Stimulated activated CD8-positive, alpha-beta memory T cell treated with anti-CD3 and anti-CD28 coated beads, Interleukin-15, amount 100 ng/mL, for 4 hours (primary cell): ENCODE measurements around the gene RGS7BP.

Experiments used
- DNase-seq, 2 donors: peaks; one replicate each; pipeline ENCODE4 v3.0.0-alpha.2; 2020; ENCODE audit warnings: low read depth in 2 of 2

The RGS7BP gene

GRCh38 chr5:64505769-64506566 lies at the start of gene RGS7BP:
RGS7BP (plus strand) TSS chr5:64506015; CDS start chr5:64506625, 610 bp downstream.
- DNase-seq = no peak

GRCh38 chr5:64457846-64458245 lies 48.0 kb upstream of the RGS7BP start:
- DNase-seq = no peak

GRCh38 chr5:64458948-64459347 lies 46.9 kb upstream of the RGS7BP start:
- DNase-seq = no peak

GRCh38 chr5:64462391-64462790 lies 43.4 kb upstream of the RGS7BP start:
- no peak for DNase-seq

- DNase-seq = no peak
Observed at GRCh38 chr5:64486163-64486562, 19.7 kb upstream of the RGS7BP start.

GRCh38 chr5:64487283-64487682 lies 18.5 kb upstream of the RGS7BP start:
- no peak for DNase-seq

- no peak for DNase-seq
Observed at GRCh38 chr5:64489857-64490256, 16.0 kb upstream of the RGS7BP start.

- no peak for DNase-seq
Observed at GRCh38 chr5:64497386-64497785, 8.4 kb upstream of the RGS7BP start.

- no peak for DNase-seq
Observed at GRCh38 chr5:64502196-64502595, 3.6 kb upstream of the RGS7BP start.

GRCh38 chr5:64506567-64507263 lies 900 bp downstream of the RGS7BP start:
- no peak for DNase-seq

- no peak for DNase-seq
Observed at GRCh38 chr5:64507264-64507605, 1.4 kb downstream of the RGS7BP start.

- no peak for DNase-seq
Observed at GRCh38 chr5:64509828-64510227, 4.0 kb downstream of the RGS7BP start.

GRCh38 chr5:64513492-64513891 lies 7.7 kb downstream of the RGS7BP start:
- no peak for DNase-seq

GRCh38 chr5:64514612-64515011 lies 8.8 kb downstream of the RGS7BP start:
- DNase-seq = no peak

- DNase-seq = no peak
Observed at GRCh38 chr5:64516216-64516615, 10.4 kb downstream of the RGS7BP start.

GRCh38 chr5:64518793-64519192 lies 13.0 kb downstream of the RGS7BP start:
- DNase-seq = no peak

GRCh38 chr5:64519263-64519662 lies 13.4 kb downstream of the RGS7BP start:
- DNase-seq = no peak

GRCh38 chr5:64526734-64527439 lies 21.1 kb downstream of the RGS7BP start:
- DNase-seq = no peak

- no peak for DNase-seq
Observed at GRCh38 chr5:64530076-64530475, 24.3 kb downstream of the RGS7BP start.

GRCh38 chr5:64532212-64532611 lies 26.4 kb downstream of the RGS7BP start:
- no peak for DNase-seq

- no peak for DNase-seq
Observed at GRCh38 chr5:64532657-64533056, 26.8 kb downstream of the RGS7BP start.

GRCh38 chr5:64534033-64534432 lies 28.2 kb downstream of the RGS7BP start:
- DNase-seq = no peak

- DNase-seq = no peak
Observed at GRCh38 chr5:64557911-64558310, 52.1 kb downstream of the RGS7BP start.
